ENCODE measurements around the gene SEPTIN8. TPM values are rescaled to one million over a fixed set of nuclear protein-coding genes. Genes with fewer than 3 reads are reported as not detected.

The SEPTIN8 gene
- total and polyA plus RNA-seq, 10 of the 15 experiments (the other 5 are each of a cell fraction or from before 2014, with no cell fraction given) = 6.1 to 96.1 (median 29.4) TPM

DNA sequence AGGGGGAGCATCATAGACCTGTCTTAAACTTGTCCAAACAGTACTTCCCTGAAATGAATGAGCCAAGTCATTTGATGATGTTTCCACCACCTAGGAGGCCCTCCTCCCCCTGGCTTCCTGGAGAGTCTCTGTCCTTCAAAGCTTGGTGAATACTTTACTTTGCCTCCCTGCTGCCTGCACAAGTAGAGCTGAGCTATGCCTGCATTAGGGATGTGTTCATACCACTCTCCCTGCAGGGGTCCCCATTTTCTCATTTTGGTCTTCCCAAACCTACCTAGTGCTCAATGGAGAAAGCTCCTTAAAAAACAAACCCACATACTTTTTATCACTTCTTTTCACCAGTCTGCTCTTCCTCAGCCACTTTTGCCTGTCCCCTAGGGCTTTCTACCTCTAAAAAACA lies 22.1 kb downstream of the SEPTIN8 start:
- ChIA-PET RAD21 (ENCODE audit: unreplicated experiment) (interaction anchor here (0.5 to 10.5 kb wide), 18 partner anchors 14 to 228 kb away, joined by 3 to 127 read pairs (median 6); partner anchors contain the start of gene KIF3A), POLR2A (interaction anchor here (0.8 to 9.6 kb wide), 9 partner anchors 13 to 65 kb away, joined by 3 to 56 read pairs (median 4); partner anchors contain the start of gene SEPTIN8), SMC1A (ENCODE audit: uncharacterized antibody, unreplicated experiment) (interaction anchor here (0.6 to 11.1 kb wide), 22 partner anchors 8 to 254 kb away, joined by 3 to 129 read pairs (median 4); partner anchors contain the start of genes IL13, KIF3A and SEPTIN8), CTCF (interaction anchor here (0.6 to 7.4 kb wide), 24 partner anchors 8 to 1065 kb away, joined by 3 to 136 read pairs (median 4); partner anchors contain the start of gene CCNI2)
- peaks cover 21% of the 10 kb centered on the region for H3K4me1 ChIP-seq (ENCODE audit: control insufficient read depth, insufficient read depth, low read length)
- DNase-seq (ENCODE audit: low read depth, low spot score) (no peak), ATAC-seq (no peak), FAIRE-seq (no peak)
- H3K9ac ChIP-seq (ENCODE audit: control insufficient read depth, insufficient read depth, low read length) = no peak overlapping the region
- H3K4me2 ChIP-seq (ENCODE audit: control insufficient read depth, insufficient read depth) = no peak overlapping the region
- H3K79me2 ChIP-seq (ENCODE audit: control insufficient read depth, insufficient read depth, low read length) = no peaks in the 10 kb centered on the region; the same call in 1 of the 2 replicates
- no peak overlapping the region for H3K27ac ChIP-seq (ENCODE audit: control insufficient read depth, insufficient read depth)
- H3K27me3 ChIP-seq (replicated peaks in 1 of 2; ENCODE audit: control insufficient read depth in 2 of 2, insufficient read depth in 2 of 2, low read length in 1 of 2) = no peaks in the 10 kb centered on the region
- in situ Hi-C loops (cut with MboI) (no loop called here), intact Hi-C loops (cut with micrococcal nuclease; ENCODE audit: unreplicated experiment) (loop anchor here (5.0 kb wide), 2 partner anchors 93 to 228 kb away; no protein-coding TSS in a partner anchor)
- H4K20me1 ChIP-seq (ENCODE audit: control insufficient read depth, insufficient read depth) = no peaks in the 10 kb centered on the region
- H3K36me3 ChIP-seq (ENCODE audit: control insufficient read depth in 2 of 2, insufficient read depth in 2 of 2, low read length in 1 of 2) = peaks cover 2 to 3% of the 10 kb centered on the region in 2 experiments
- TF ChIP-seq, protein P1, sequence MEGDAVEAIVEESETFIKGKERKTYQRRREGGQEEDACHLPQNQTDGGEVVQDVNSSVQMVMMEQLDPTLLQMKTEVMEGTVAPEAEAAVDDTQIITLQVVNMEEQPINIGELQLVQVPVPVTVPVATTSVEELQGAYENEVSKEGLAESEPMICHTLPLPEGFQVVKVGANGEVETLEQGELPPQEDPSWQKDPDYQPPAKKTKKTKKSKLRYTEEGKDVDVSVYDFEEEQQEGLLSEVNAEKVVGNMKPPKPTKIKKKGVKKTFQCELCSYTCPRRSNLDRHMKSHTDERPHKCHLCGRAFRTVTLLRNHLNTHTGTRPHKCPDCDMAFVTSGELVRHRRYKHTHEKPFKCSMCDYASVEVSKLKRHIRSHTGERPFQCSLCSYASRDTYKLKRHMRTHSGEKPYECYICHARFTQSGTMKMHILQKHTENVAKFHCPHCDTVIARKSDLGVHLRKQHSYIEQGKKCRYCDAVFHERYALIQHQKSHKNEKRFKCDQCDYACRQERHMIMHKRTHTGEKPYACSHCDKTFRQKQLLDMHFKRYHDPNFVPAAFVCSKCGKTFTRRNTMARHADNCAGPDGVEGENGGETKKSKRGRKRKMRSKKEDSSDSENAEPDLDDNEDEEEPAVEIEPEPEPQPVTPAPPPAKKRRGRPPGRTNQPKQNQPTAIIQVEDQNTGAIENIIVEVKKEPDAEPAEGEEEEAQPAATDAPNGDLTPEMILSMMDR (IDR thresholded peaks at IDR 0.05 in 2 of 3, conservative IDR thresholded peaks at IDR 0.05 in 1 of 3; ENCODE audit: control insufficient read depth in 2 of 3, extremely low read depth in 1 of 3, insufficient read depth in 1 of 3, low read depth in 3 of 3, low read length in 3 of 3) = peak in 1 of 3 experiments; percentile 26; a peak in 2 of 6 replicates
- TF ChIP-seq BACH1 (IDR thresholded peaks at IDR 0.05; ENCODE audit: borderline replicate concordance) = no peak
- no TSS peak for BruUV-seq (replicated peaks)
- no peaks in the 10 kb centered on the region for H3K9me3 ChIP-seq (replicated peaks; ENCODE audit: control insufficient read depth, insufficient read depth, low read length)
- no peak overlapping the region for H3K4me3 ChIP-seq
- H2AFZ ChIP-seq (ENCODE audit: control insufficient read depth, low read depth, low read length) = no peak overlapping the region

DNA sequence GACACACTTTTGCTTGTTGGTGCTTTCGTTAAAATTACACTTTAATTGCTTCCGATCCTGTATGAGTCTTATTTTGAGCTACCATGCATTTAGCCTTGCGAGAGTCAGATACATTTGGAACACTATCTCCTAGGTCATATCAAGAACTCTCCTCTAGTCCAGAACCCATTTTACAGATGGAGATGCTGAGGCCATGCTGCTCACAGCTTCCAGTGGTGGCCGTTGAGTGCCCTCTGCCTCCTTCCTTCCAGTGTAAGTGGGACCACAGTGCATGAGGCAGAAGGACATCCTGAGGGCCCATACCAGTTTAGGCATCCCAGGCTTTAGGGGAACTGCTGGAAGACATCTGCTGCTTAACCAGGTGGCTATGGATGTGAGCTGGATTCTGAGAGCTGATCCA lies 22.9 kb downstream of the SEPTIN8 start:
- no peaks in the 10 kb centered on the region; the same call in 1 of the 2 replicates for H3K79me2 ChIP-seq (ENCODE audit: control insufficient read depth, insufficient read depth, low read length)
- in situ Hi-C loops (cut with MboI) (no loop called here), intact Hi-C loops (cut with micrococcal nuclease; ENCODE audit: unreplicated experiment) (loop anchor here (5.0 kb wide), 2 partner anchors 92 to 227 kb away; no protein-coding TSS in a partner anchor)
- FAIRE-seq = no peak
- H2AFZ ChIP-seq (ENCODE audit: control insufficient read depth, low read depth, low read length) = no peak overlapping the region
- BruUV-seq (replicated peaks) = no TSS peak
- ChIA-PET POLR2A (interaction anchor here (0.8 to 9.6 kb wide), 9 partner anchors 14 to 287 kb away, joined by 3 to 56 read pairs (median 4); partner anchors contain the start of genes KIF3A and SEPTIN8), SMC1A (ENCODE audit: uncharacterized antibody, unreplicated experiment) (interaction anchor here (0.7 to 11.1 kb wide), 20 partner anchors 8 to 248 kb away, joined by 3 to 129 read pairs (median 5); partner anchors contain the start of genes IL13, KIF3A and SEPTIN8), RAD21 (ENCODE audit: unreplicated experiment) (interaction anchor here (1.2 to 10.5 kb wide), 21 partner anchors 17 to 228 kb away, joined by 3 to 127 read pairs (median 6); partner anchors contain the start of genes KIF3A and SOWAHA), CTCF (interaction anchor here (0.6 to 7.4 kb wide), 23 partner anchors 9 to 1064 kb away, joined by 3 to 136 read pairs (median 4); no protein-coding TSS in a partner anchor)
- ATAC-seq = no peak
- 98% methylated on average over 4 of the region's 4 CpGs for WGBS (ENCODE audit: insufficient coverage, insufficient replicate concordance, low lambda C conversion rate, missing lambda C conversion rate)
- DNase-seq (ENCODE audit: low read depth, low spot score) = no peak
- no peaks in the 10 kb centered on the region for H3K27me3 ChIP-seq (replicated peaks in 1 of 2; ENCODE audit: control insufficient read depth in 2 of 2, insufficient read depth in 2 of 2, low read length in 1 of 2)
- peaks cover 0 to under 1% of the 10 kb centered on the region in 2 experiments; a peak in 2 of 4 replicates for H3K36me3 ChIP-seq (ENCODE audit: control insufficient read depth in 2 of 2, insufficient read depth in 2 of 2, low read length in 1 of 2)
- peaks cover 25% of the 10 kb centered on the region for H3K4me1 ChIP-seq (ENCODE audit: control insufficient read depth, insufficient read depth, low read length)
- H3K9me3 ChIP-seq (replicated peaks; ENCODE audit: control insufficient read depth, insufficient read depth, low read length) = no peaks in the 10 kb centered on the region
- no peak overlapping the region for H3K4me2 ChIP-seq (ENCODE audit: control insufficient read depth, insufficient read depth)
- H3K9ac ChIP-seq (ENCODE audit: control insufficient read depth, insufficient read depth, low read length) = no peak overlapping the region
- no peak overlapping the region for H3K27ac ChIP-seq (ENCODE audit: control insufficient read depth, insufficient read depth)
- no peaks in the 10 kb centered on the region for H4K20me1 ChIP-seq (ENCODE audit: control insufficient read depth, insufficient read depth)
- no peak overlapping the region for H3K4me3 ChIP-seq
- TF ChIP-seq ZNF384 (IDR thresholded peaks at IDR 0.05; ENCODE audit: borderline replicate concordance, low read depth, low read length) (no peak), MXI1 (IDR thresholded peaks at IDR 0.05; ENCODE audit: low read depth, low read length) (no peak), RUNX3 (IDR thresholded peaks at IDR 0.05; ENCODE audit: low read length) (no peak), ZNF622 (IDR thresholded peaks at IDR 0.05) (no peak), SMAD1 (IDR thresholded peaks at IDR 0.05; ENCODE audit: low read depth, partially characterized antibody) (no peak)
- TF ChIP-seq, protein P2, sequence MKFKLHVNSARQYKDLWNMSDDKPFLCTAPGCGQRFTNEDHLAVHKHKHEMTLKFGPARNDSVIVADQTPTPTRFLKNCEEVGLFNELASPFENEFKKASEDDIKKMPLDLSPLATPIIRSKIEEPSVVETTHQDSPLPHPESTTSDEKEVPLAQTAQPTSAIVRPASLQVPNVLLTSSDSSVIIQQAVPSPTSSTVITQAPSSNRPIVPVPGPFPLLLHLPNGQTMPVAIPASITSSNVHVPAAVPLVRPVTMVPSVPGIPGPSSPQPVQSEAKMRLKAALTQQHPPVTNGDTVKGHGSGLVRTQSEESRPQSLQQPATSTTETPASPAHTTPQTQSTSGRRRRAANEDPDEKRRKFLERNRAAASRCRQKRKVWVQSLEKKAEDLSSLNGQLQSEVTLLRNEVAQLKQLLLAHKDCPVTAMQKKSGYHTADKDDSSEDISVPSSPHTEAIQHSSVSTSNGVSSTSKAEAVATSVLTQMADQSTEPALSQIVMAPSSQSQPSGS (IDR thresholded peaks at IDR 0.05; ENCODE audit: low read length) = no peak

Measured in GM12878 (cell line).